GM23338 (cell line): ENCODE results near the gene PKP3. TPM values are rescaled to one million over a fixed set of nuclear protein-coding genes. Genes with fewer than 3 reads are reported as not detected.

Experiments used
- ATAC-seq: fragments of 200-7000 bp; cut with Tn5 transposase; 3 replicates; pipeline ENCODE4 v1.9.1; 2020
- DNase-seq: peaks from one replicate; pipeline ENCODE4 v3.0.0-alpha.2; 2015; ENCODE audit warnings: low spot score
- H2AFZ ChIP-seq: fragments of 200-600 bp; sonication (generic); 2 replicates; pipeline ENCODE4 v1.8.0; 2016; ENCODE audit warnings: antibody characterized with exemption, mild to moderate bottlenecking, moderate library complexity
- H3F3A ChIP-seq: fragments of 200-600 bp; sonication (generic); replicated peaks from 2 replicates; pipeline ENCODE4 v1.8.0; 2017; ENCODE audit warnings: antibody characterized with exemption, mixed run types, low read depth
- H3K27ac ChIP-seq: fragments of 200-600 bp; sonication (generic); 2 replicates; pipeline ENCODE4 v1.6.1; 2016; ENCODE audit warnings: low read depth
- H3K27me3 ChIP-seq: fragments of 200-600 bp; sonication (generic); 2 replicates; pipeline ENCODE4 v1.8.0; 2016; ENCODE audit warnings: mild to moderate bottlenecking, mixed run types, moderate library complexity; ENCODE audit not compliant: insufficient read depth
- H3K36me3 ChIP-seq: fragments of 200-600 bp; sonication (generic); 2 replicates; pipeline ENCODE4 v1.8.0; 2016; ENCODE audit warnings: mild to moderate bottlenecking; ENCODE audit not compliant: insufficient read depth
- H3K4me1 ChIP-seq: fragments of 200-600 bp; sonication (generic); 2 replicates; pipeline ENCODE4 v1.8.0; 2016; ENCODE audit warnings: mild to moderate bottlenecking, moderate library complexity; ENCODE audit not compliant: insufficient read depth
- H3K4me2 ChIP-seq: fragments of 200-600 bp; sonication (generic); 2 replicates; pipeline ENCODE4 v1.7.1; 2017; ENCODE audit warnings: mixed run types
- H3K4me3 ChIP-seq: fragments of 200-600 bp; sonication (generic); 2 replicates; pipeline ENCODE4 v1.6.1; 2016; ENCODE audit warnings: mixed run types
- H3K79me2 ChIP-seq: fragments of 200-600 bp; sonication (generic); replicated peaks from 2 replicates; pipeline ENCODE4 v1.8.0; 2017; ENCODE audit warnings: mild to moderate bottlenecking; ENCODE audit not compliant: insufficient read depth
- H3K9me2 ChIP-seq: fragments of 200-600 bp; sonication (generic); 2 replicates; pipeline ENCODE4 v1.8.0; 2017; ENCODE audit not compliant: insufficient read depth
- H4K20me1 ChIP-seq: fragments of 200-600 bp; sonication (generic); replicated peaks from 2 replicates; pipeline ENCODE4 v1.8.0; 2017; ENCODE audit warnings: mild to moderate bottlenecking; ENCODE audit not compliant: insufficient read depth
- H3K27ac Mint-ChIP-seq: 2 replicates; pipeline ENCODE4 v1.8.0; 2020; ENCODE audit warnings: inconsistent platforms, mild to moderate bottlenecking, moderate library complexity, mixed read lengths
- H3K27me3 Mint-ChIP-seq: 3 replicates; pipeline ENCODE4 v1.8.0; 2022; ENCODE audit warnings: low read depth, mild to moderate bottlenecking, moderate library complexity, mixed read lengths, inconsistent platforms; ENCODE audit not compliant: insufficient read depth, poor library complexity
- H3K36me3 Mint-ChIP-seq: 3 replicates; pipeline ENCODE4 v1.8.0; 2021; ENCODE audit warnings: low read depth, mild to moderate bottlenecking, inconsistent platforms, moderate library complexity, mixed read lengths
- H3K4me1 Mint-ChIP-seq: 3 replicates; pipeline ENCODE4 v1.8.0; 2020; ENCODE audit warnings: mild to moderate bottlenecking, inconsistent platforms, mixed read lengths
- H3K4me3 Mint-ChIP-seq: 3 replicates; pipeline ENCODE4 v1.8.0; 2021; ENCODE audit warnings: moderate library complexity, mild to moderate bottlenecking, inconsistent platforms, mixed read lengths
- H3K9me3 Mint-ChIP-seq: 3 replicates; pipeline ENCODE4 v1.8.0; 2020; ENCODE audit warnings: moderate library complexity, mild to moderate bottlenecking, inconsistent platforms, mixed read lengths
- EZH2phosphoT487 ChIP-seq: fragments of 200-600 bp; sonication (generic); IDR thresholded peaks from one replicate; pipeline ENCODE4 v1.8.1; 2018; ENCODE audit warnings: antibody characterized with exemption; ENCODE audit not compliant: unreplicated experiment
- JUNB ChIP-seq: IDR thresholded peaks from one replicate; pipeline ENCODE4 v1.6.1; 2016; ENCODE audit warnings: antibody characterized with exemption; ENCODE audit not compliant: unreplicated experiment
- ZNF331 ChIP-seq: fragments of 250-450 bp; sonication (Bioruptor Pico); IDR thresholded peaks from 2 replicates; pipeline ENCODE4 v1.5.0; 2020; ENCODE audit warnings: low read depth, mild to moderate bottlenecking, moderate library complexity
- polyA plus RNA-seq: library from polyadenylated mRNA; unstranded; fragments of >200 nt; fragmentation: Nextera tagmentation; extraction: Ambion mirVana; gene quantifications from 2 replicates; pipeline ENCODE4 v1.2.1, GENCODE V29; 2016
- total RNA-seq: library from RNA; depleted of rRNA; stranded (reverse); fragments of >200 nt; shearing (Covaris generic); gene quantifications from 2 replicates; pipeline ENCODE4 v1.2.3, GENCODE V29; 2014
- TF ChIP-seq, protein P1 (sequence below): IDR thresholded peaks from 2 replicates; pipeline ENCODE4 v1.6.1; 2016; ENCODE audit warnings: antibody characterized with exemption
- TF ChIP-seq, protein P2 (sequence below): fragments of 250-450 bp; sonication (Bioruptor Pico); IDR thresholded peaks from 2 replicates; pipeline ENCODE4 v1.5.0; 2020; ENCODE audit warnings: mild to moderate bottlenecking, moderate library complexity
- TF ChIP-seq, protein P3 (sequence below): IDR thresholded peaks from one replicate; pipeline ENCODE4 v1.6.1; 2018; ENCODE audit warnings: antibody characterized with exemption; ENCODE audit not compliant: unreplicated experiment
- TF ChIP-seq, protein P4 (sequence below), 2 experiments: fragments of 200-600 bp in 1 of 2; sonication (generic) in 1 of 2; conservative IDR thresholded peaks; 2 replicates each; pipeline versions ENCODE4 v1.5.1 to v1.6.1; 2016 to 2017; ENCODE audit warnings: antibody characterized with exemption in 2 of 2, low read depth in 2 of 2, mild to moderate bottlenecking in 2 of 2, moderate library complexity in 1 of 2

Gene PKP3
- total and polyA plus RNA-seq, 2 experiments from 2014 or later = 7.2 to 23.0 TPM

DNA sequence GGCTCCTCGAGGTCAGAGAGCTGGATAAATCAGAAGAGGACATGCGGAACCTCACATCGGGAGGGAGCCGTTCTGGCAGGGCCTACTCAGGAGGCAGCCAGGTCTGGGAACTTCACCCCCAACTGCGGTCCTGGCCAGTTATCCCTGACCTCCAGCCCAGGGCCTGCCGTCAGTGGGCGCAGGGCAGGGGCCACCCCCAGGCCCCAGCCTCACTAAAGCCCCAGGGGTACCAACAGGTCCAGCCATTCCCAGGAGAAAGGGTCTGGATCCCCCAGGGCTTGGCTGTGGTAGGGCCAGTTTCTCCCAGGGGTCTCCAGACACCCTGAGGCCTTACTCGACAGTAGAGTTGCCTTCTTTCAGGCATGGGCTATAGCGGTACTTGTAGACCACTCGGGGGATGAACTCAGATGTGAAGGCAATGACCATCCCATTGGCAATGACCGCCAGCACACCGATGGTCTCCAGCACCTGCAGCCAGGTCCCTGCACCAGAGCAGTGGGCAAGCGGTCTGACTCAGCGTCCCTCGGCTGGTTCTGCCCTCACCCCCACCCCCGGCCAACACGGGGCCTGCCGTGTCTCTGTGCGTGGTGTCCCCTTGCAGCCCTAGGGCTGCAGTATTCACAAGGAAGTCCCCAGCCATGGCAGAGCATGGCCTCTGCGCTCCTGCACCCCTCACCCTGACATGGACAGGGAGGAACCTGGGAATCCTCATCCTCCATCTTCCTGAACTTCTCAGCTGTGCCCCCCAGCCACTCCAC, 25.4 kb downstream of the PKP3 start:
- no peaks in the 10 kb centered on the region for H3K9me2 ChIP-seq
- H3K9me3 Mint-ChIP-seq = no peaks in the 10 kb centered on the region; the same call in 2 of the 3 replicates
- no peak for ATAC-seq
- no peaks in the 10 kb centered on the region for H3K36me3 Mint-ChIP-seq
- H3K36me3 ChIP-seq = no peaks in the 10 kb centered on the region
- H3K4me3 ChIP-seq = no peak overlapping the region
- H3K27ac ChIP-seq = no peak overlapping the region
- no peaks in the 10 kb centered on the region; the same call in 1 of the 2 replicates for H4K20me1 ChIP-seq
- peaks cover 23% of the 10 kb centered on the region for H3K4me1 Mint-ChIP-seq
- peaks cover under 1% of the 10 kb centered on the region for H3K79me2 ChIP-seq
- TF ChIP-seq, protein P1, sequence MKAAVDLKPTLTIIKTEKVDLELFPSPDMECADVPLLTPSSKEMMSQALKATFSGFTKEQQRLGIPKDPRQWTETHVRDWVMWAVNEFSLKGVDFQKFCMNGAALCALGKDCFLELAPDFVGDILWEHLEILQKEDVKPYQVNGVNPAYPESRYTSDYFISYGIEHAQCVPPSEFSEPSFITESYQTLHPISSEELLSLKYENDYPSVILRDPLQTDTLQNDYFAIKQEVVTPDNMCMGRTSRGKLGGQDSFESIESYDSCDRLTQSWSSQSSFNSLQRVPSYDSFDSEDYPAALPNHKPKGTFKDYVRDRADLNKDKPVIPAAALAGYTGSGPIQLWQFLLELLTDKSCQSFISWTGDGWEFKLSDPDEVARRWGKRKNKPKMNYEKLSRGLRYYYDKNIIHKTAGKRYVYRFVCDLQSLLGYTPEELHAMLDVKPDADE = no peak
- TF ChIP-seq EZH2phosphoT487 (no peak), JUNB (no peak), ZNF331 (CRISPR knock-in tag) (no peak)
- TF ChIP-seq, protein P2, sequence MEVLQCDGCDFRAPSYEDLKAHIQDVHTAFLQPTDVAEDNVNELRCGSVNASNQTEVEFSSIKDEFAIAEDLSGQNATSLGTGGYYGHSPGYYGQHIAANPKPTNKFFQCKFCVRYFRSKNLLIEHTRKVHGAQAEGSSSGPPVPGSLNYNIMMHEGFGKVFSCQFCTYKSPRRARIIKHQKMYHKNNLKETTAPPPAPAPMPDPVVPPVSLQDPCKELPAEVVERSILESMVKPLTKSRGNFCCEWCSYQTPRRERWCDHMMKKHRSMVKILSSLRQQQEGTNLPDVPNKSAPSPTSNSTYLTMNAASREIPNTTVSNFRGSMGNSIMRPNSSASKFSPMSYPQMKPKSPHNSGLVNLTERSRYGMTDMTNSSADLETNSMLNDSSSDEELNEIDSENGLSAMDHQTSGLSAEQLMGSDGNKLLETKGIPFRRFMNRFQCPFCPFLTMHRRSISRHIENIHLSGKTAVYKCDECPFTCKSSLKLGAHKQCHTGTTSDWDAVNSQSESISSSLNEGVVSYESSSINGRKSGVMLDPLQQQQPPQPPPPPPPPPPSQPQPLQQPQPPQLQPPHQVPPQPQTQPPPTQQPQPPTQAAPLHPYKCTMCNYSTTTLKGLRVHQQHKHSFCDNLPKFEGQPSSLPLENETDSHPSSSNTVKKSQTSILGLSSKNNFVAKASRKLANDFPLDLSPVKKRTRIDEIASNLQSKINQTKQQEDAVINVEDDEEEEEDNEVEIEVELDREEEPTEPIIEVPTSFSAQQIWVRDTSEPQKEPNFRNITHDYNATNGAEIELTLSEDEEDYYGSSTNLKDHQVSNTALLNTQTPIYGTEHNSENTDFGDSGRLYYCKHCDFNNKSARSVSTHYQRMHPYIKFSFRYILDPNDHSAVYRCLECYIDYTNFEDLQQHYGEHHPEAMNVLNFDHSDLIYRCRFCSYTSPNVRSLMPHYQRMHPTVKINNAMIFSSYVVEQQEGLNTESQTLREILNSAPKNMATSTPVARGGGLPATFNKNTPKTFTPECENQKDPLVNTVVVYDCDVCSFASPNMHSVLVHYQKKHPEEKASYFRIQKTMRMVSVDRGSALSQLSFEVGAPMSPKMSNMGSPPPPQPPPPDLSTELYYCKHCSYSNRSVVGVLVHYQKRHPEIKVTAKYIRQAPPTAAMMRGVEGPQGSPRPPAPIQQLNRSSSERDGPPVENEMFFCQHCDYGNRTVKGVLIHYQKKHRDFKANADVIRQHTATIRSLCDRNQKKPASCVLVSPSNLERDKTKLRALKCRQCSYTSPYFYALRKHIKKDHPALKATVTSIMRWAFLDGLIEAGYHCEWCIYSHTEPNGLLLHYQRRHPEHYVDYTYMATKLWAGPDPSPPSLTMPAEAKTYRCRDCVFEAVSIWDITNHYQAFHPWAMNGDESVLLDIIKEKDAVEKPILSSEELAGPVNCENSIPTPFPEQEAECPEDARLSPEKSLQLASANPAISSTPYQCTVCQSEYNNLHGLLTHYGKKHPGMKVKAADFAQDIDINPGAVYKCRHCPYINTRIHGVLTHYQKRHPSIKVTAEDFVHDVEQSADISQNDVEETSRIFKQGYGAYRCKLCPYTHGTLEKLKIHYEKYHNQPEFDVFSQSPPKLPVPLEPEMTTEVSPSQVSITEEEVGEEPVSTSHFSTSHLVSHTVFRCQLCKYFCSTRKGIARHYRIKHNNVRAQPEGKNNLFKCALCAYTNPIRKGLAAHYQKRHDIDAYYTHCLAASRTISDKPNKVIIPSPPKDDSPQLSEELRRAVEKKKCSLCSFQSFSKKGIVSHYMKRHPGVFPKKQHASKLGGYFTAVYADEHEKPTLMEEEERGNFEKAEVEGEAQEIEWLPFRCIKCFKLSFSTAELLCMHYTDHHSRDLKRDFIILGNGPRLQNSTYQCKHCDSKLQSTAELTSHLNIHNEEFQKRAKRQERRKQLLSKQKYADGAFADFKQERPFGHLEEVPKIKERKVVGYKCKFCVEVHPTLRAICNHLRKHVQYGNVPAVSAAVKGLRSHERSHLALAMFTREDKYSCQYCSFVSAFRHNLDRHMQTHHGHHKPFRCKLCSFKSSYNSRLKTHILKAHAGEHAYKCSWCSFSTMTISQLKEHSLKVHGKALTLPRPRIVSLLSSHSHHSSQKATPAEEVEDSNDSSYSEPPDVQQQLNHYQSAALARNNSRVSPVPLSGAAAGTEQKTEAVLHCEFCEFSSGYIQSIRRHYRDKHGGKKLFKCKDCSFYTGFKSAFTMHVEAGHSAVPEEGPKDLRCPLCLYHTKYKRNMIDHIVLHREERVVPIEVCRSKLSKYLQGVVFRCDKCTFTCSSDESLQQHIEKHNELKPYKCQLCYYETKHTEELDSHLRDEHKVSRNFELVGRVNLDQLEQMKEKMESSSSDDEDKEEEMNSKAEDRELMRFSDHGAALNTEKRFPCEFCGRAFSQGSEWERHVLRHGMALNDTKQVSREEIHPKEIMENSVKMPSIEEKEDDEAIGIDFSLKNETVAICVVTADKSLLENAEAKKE (CRISPR knock-in tag) = no peak
- TF ChIP-seq, protein P3, sequence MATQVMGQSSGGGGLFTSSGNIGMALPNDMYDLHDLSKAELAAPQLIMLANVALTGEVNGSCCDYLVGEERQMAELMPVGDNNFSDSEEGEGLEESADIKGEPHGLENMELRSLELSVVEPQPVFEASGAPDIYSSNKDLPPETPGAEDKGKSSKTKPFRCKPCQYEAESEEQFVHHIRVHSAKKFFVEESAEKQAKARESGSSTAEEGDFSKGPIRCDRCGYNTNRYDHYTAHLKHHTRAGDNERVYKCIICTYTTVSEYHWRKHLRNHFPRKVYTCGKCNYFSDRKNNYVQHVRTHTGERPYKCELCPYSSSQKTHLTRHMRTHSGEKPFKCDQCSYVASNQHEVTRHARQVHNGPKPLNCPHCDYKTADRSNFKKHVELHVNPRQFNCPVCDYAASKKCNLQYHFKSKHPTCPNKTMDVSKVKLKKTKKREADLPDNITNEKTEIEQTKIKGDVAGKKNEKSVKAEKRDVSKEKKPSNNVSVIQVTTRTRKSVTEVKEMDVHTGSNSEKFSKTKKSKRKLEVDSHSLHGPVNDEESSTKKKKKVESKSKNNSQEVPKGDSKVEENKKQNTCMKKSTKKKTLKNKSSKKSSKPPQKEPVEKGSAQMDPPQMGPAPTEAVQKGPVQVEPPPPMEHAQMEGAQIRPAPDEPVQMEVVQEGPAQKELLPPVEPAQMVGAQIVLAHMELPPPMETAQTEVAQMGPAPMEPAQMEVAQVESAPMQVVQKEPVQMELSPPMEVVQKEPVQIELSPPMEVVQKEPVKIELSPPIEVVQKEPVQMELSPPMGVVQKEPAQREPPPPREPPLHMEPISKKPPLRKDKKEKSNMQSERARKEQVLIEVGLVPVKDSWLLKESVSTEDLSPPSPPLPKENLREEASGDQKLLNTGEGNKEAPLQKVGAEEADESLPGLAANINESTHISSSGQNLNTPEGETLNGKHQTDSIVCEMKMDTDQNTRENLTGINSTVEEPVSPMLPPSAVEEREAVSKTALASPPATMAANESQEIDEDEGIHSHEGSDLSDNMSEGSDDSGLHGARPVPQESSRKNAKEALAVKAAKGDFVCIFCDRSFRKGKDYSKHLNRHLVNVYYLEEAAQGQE = no peak
- TF ChIP-seq, protein P4, sequence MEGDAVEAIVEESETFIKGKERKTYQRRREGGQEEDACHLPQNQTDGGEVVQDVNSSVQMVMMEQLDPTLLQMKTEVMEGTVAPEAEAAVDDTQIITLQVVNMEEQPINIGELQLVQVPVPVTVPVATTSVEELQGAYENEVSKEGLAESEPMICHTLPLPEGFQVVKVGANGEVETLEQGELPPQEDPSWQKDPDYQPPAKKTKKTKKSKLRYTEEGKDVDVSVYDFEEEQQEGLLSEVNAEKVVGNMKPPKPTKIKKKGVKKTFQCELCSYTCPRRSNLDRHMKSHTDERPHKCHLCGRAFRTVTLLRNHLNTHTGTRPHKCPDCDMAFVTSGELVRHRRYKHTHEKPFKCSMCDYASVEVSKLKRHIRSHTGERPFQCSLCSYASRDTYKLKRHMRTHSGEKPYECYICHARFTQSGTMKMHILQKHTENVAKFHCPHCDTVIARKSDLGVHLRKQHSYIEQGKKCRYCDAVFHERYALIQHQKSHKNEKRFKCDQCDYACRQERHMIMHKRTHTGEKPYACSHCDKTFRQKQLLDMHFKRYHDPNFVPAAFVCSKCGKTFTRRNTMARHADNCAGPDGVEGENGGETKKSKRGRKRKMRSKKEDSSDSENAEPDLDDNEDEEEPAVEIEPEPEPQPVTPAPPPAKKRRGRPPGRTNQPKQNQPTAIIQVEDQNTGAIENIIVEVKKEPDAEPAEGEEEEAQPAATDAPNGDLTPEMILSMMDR (conservative IDR thresholded peaks at IDR 0.05; ENCODE audit: low read depth in 2 of 2) = no peak
- H3K4me1 ChIP-seq = peaks cover 7% of the 10 kb centered on the region; the same call in 1 of the 2 replicates
- H3K27ac Mint-ChIP-seq = no peak overlapping the region
- no peak overlapping the region for H3K4me3 Mint-ChIP-seq
- no peak overlapping the region for H2AFZ ChIP-seq
- peaks cover 19% of the 10 kb centered on the region for H3K27me3 Mint-ChIP-seq
- peaks cover 3% of the 10 kb centered on the region for H3K27me3 ChIP-seq
- H3K4me2 ChIP-seq = no peak overlapping the region
- DNase-seq = no peak
- H3F3A ChIP-seq = peaks cover 11% of the 10 kb centered on the region
